Upper lobe of left lung (tissue), 4 donors: ENCODE measurements around the gene C20orf204.

Experiments
- POLR2A ChIP-seq, 4 donors: fragments of 450-650 bp; IDR thresholded peaks; one replicate each; pipeline ENCODE4 v1.5.1; 2016 to 2017; ENCODE audit warnings: antibody characterized with exemption in 4 of 4, mild to moderate bottlenecking in 2 of 4
- POLR2AphosphoS5 ChIP-seq, 2 donors: sonication (generic); formaldehyde crosslinking; IDR thresholded peaks; one replicate each; pipeline ENCODE4 v1.5.1; 2017; ENCODE audit warnings: antibody characterized with exemption in 2 of 2
- TF ChIP-seq, protein P1 (sequence below), 6 experiments: fragments of 450-650 bp in 4 of 6; fragments of 200-600 bp in 2 of 6; sonication (generic) in 2 of 6; IDR thresholded peaks; one replicate each; pipeline ENCODE4 v1.5.1; 2016 to 2019; ENCODE audit warnings: antibody characterized with exemption in 6 of 6

GRCh38 chr20:64058536-64058935, 22.6 kb downstream of the C20orf204 start:
- TF ChIP-seq, protein P1, sequence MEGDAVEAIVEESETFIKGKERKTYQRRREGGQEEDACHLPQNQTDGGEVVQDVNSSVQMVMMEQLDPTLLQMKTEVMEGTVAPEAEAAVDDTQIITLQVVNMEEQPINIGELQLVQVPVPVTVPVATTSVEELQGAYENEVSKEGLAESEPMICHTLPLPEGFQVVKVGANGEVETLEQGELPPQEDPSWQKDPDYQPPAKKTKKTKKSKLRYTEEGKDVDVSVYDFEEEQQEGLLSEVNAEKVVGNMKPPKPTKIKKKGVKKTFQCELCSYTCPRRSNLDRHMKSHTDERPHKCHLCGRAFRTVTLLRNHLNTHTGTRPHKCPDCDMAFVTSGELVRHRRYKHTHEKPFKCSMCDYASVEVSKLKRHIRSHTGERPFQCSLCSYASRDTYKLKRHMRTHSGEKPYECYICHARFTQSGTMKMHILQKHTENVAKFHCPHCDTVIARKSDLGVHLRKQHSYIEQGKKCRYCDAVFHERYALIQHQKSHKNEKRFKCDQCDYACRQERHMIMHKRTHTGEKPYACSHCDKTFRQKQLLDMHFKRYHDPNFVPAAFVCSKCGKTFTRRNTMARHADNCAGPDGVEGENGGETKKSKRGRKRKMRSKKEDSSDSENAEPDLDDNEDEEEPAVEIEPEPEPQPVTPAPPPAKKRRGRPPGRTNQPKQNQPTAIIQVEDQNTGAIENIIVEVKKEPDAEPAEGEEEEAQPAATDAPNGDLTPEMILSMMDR (IDR thresholded peaks at IDR 0.05) = no peak
- TF ChIP-seq POLR2AphosphoS5 (IDR thresholded peaks at IDR 0.05) (no peak), POLR2A (IDR thresholded peaks at IDR 0.05) (no peak)
